SHP77 (cell line): ENCODE results near the gene NUP153.
A peak's percentile ranks its signal among the peaks of the same experiment; 100 is the strongest.

ENCODE experiments used
- DNase-seq, 2 experiments: peaks; one replicate each; lab custom pipeline; 2025; lab: John Stamatoyannopoulos, UW

Gene NUP153

DNA sequence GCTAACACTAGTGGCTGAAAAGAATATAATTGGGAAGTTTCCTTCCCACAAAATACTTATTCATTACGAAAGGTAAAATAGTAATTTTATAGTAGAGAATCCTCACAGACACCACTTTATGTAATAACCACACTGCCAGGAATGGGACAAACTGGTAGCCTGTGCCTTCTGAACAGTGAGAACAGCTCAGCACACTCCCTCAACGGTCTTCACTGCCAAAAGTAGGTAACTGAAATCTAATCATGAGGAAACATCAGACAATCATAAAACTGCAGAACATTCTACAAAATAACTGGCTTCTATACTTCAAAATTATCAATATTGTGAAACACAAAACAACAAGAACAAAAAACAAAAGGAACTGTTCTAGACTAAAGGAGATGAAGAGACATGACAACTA is 44.1 kb downstream of the NUP153 start:
- DNase-seq: no peak

- no peak for DNase-seq
Observed at GRCh38 chr6:17656644-17657043, 50.1 kb downstream of the NUP153 start.

DNA sequence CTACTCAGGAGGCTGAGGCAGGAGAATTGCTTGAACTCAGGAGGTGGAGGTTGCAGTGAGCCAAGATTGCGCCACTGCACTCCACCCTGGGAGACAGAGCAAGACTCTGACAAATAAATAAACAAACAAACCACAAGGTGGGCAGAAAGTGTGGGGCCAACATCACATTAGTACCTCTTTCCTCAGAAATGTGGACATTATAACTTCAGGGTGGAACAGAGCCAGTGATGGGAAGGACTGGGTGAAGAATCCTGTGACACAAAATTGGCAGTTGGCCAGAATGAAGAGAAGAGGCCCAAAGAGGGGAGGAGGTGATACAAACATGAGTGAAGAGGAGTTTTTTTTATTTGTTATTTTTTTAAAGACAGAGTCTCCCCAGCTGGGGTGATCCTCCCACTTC is 50.6 kb downstream of the NUP153 start:
- peak; percentile 2 to 5 for DNase-seq

DNA sequence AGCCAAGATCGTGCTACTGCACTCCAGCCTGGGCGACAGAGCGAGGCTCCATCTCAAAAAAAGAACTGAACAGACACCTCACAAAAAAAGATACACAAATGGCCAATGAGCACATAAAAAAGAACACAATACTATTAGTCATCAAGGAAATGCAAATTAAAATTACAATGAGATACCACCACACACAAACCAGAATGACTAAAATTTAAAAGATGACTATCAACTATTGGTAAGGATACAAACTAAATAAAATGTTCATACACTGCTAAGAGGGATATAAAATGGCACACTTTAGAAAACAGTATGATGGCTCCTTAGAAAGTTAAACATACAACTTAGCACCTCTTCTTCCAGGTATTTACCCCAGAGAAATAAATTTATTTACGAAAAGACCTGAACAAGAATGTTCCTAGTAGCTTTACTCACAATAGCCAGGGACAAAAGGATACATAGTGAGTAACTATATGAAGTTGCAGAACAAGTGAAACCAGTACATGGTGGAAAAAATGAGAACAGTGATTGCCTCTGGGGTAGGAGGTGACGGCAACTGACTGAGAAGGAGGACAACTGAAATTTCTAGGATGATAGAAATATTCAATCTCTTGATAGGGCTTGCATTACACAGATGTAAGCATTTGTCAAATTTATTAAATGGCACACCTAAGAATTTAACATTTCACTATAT is 53.4 kb downstream of the NUP153 start:
- no peak for DNase-seq

DNA sequence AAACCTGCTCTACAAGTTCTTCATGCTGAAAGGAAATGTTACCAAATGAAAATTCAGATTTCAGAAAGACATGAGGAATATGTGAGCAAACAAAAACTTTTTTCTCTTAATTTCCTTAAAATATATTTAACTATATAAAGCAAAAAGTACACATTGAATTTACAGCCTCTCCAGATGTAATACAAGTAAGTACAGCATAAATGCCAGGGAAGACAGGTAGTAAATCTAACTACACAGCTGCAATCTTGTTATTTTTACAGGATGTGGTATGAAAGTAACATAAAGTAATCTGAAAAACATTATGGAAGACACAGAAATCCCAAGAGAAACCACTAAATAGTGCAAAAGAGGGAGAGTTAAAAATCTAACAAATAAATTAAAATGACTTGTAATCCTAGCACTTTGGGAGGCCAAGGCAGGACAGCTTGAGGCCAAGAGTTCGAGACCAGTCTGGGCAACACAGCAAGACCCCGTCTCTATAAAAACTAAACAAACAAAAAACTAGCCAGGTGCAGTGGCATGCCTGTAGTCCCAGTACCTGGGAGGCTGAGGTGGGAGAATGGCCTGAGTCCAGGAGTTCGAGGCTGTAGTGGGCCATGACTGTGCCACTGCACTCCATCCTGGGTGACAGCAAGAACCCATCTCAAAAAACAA is 55.9 kb downstream of the NUP153 start:
- DNase-seq: no peak

- no peak for DNase-seq
Observed at GRCh38 chr6:17648745-17649144, 58.0 kb downstream of the NUP153 start.

- DNase-seq: no peak
Observed at GRCh38 chr6:17640477-17640917, 66.2 kb downstream of the NUP153 start.

DNA sequence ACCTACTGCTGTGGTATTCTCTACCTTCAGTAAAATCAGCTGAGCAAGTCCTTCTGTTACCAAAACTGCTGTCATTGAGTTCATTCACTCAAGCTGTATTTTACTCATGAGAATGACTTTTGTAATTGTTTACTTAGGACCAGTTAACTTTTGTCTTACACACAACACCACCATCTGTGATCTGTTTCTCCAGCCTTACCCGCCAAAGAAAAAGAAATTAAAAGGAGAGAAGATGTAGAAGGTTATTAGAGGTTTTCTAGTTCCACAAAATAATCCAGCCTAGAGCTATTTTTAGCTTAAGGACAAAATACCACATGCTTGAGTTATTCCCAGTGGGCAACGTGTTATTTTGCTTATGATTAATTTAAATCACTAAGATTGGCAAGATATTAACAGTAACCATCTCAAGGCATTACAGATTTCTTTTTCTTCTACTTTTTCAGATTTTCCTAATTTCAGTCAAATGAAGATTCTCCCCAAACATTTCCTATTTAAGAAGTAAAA is 68.5 kb downstream of the NUP153 start:
- DNase-seq: no peak

DNA sequence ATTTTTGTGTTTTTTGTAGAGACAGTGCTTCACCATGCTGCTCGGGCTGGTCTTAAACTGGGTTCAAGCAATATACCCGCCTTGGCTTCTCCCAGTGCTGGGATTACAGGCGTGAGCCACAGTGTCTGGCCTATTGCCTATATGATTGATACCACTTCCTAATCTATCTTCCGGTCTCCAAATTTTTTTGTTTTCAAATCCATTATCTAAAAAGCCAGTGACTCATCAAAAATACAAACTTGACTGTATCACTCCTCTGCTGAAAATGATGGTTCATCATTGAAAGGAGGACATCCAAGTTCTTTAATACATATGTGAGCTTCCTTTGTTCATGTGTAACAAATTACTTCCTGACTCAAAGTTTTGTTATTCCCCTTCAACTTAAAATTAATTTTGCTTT is 71.2 kb downstream of the NUP153 start:
- no peak for DNase-seq

DNA sequence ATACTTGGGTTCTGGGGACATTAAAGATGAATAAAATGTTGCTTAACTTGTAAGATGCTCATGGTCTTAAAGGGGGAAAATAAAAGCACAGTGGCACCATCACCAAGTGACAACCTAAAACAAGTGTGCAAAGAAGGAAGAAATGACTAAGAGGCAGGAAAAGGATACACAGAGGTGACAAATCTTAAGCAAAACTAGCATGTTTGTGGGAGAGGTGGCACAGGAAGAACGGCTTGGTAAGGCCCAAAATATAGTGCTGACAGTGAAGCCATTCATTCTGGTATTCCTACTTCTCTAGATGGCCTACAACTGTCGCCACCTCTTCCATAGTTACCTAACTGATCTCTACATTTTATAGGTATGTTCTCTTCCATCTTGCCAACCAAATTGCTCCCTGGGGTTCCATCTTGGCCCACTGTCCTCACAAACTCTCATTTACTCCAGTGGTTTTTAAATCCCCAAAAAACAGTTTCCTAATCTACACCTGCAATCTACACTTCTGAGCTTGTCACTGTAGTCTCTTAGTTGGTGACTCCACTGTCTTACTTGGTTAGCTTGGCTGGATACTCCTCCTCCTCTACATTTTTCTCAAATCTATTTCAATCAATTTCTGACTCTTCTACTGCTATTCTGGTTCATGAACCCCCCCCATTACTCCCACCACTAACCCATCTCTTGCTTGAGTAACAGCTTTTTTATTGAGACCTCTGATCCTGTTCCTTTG is 73.1 kb downstream of the NUP153 start:
- no peak for DNase-seq

- no peak for DNase-seq
Observed at GRCh38 chr6:17632934-17633333, 73.8 kb downstream of the NUP153 start.

- DNase-seq: no peak
Observed at GRCh38 chr6:17630511-17631073, 76.1 kb downstream of the NUP153 start.

DNA sequence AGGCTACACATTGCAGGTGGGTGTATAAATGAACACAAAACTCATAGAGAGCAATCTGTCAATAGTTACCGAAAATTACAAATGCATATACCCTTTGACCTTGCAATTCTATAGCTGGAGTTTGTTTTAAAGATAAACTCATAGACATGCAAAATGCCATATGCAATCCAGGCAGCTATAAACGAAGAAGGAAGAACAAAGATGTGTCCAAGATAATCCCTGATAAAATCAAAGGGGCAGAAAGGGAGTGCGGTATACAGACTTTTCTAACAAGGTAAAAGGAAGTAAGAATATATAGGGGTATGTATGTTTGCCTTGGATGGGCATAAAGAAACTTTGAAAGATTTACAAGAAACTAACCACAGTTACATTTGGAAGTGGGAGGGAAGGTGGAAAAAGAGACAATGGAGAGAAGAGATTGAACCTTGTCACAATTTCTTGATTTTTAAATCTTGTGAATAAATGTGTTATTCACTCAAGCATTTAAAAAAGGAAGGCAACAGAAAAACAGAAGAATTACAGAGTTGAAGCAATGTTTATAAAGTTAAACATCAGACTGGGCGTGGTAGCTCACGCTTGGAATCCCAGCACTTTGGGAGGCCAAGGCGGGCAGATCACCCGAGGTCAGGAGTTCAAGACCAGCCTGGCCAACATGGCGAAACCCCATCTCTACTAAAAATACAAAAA is 76.8 kb downstream of the NUP153 start:
- DNase-seq: no peak

GRCh38 chr6:17628873-17629272 is 77.9 kb downstream of the NUP153 start:
- no peak for DNase-seq

- no peak for DNase-seq
Observed at GRCh38 chr6:17624396-17624795, 82.3 kb downstream of the NUP153 start.

- no peak for DNase-seq
Observed at GRCh38 chr6:17622144-17622543, 84.6 kb downstream of the NUP153 start.

DNA sequence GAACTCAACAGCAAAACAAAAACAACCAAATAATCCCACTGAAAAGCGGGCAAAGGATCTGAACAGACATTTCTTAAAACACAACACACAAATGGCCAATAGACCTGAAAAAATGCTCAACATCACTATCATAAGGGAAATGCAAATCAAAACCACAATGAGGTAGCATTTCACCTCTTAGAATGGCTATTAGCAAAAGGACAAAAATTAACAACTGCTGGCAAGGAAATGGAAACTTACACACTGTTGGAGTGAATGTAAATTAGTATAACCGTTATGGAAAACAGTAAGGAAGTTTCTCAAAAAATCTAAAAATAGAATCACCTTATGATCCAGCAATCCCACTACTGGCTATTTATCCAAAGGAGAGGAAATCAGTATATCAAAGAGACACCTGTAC is 85.7 kb downstream of the NUP153 start:
- DNase-seq: no peak

DNA sequence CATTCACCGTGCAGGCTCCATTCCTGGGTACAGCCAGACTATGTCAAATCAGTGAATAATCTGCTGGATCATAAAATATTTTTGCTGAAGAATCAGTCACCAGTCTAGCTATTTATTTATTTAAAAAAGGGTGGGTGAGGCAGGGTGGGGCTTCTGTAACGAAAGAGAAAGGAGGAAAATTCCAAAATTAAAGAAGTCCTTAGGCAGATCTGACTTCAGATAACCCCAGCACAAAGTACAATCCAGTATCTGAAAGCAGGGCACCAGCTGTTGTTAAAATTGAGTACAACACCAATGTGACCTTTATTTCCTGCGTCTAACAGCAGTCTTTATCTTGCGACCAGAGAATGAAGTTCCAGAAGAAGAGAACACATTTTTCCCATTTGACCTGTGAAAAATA is 90.9 kb downstream of the NUP153 start:
- DNase-seq: no peak

DNA sequence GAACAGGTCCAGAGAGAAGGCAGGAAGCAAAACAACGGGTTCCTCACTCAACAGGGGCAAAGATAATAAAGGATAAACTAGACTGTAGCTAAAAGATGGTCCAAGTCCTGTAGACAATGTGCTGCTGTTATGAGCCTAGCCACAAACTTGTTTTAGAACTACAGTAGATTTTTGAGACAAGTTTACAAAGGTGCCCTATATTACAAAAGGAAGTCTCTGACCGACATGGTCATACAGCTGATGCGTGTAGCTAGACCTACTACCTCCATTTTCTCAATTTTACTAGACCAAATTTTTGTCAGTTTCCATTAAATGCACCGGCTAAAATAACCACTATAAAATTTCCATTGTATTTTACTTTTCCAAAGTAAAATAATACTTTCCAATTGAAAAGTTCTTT is 94.7 kb downstream of the NUP153 start:
- no peak for DNase-seq

DNA sequence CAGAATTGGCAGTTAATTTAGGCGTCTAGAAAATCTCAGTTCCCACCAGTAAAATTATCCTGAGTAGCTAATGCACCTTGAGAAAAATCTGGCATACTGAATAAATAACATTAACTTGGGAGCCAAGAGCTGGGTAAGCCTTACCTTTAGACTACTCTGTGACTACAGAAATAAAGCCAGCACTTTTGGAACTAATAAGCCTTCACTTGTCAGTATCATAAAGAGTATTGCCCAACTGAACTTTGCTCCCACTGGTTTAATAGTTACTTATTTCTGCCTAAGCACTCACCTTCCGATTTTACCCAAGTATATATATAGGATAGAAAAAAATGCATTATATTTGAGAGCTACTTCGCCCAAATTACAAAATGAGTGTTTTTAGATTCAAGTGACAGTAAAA is 95.9 kb downstream of the NUP153 start:
- no peak for DNase-seq

DNA sequence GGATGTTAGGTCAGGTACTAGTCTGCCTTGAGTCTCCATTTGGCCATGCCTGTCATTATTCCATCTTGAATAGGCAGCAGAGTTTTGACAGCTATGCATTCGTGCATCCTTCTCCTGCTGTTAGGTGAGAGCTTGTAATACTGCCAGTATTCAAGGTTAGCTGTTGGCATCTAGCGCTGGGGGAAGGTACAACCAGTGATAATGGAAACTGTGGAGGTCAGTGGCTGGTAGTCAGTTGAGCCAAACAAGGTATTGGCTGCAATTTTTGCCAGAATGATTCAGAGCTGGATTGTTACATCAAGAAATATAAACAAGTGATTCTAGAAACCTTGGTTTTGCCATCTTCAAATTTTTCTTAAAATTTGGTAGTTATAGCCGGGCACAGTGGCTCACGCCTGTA is 100.1 kb downstream of the NUP153 start:
- no peak for DNase-seq

- DNase-seq: no peak
Observed at GRCh38 chr6:17602888-17603287, 103.8 kb downstream of the NUP153 start.
